ENCODE measurements around the gene CLDN14.

The CLDN14 gene

GRCh38 chr21:36429947-36430546 is 49.9 kb downstream of the CLDN14 start:
- peak overlapping the region; percentile 36 for H3K4me3 ChIP-seq (ENCODE audit: low read depth, low read length)
- TF ChIP-seq CTCF (IDR thresholded peaks at IDR 0.05; ENCODE audit: borderline replicate concordance, insufficient read depth, low read depth, low read length) = peak; percentile 36; the same call in 1 of the 2 replicates

GRCh38 chr21:36428761-36429432 is 51.0 kb downstream of the CLDN14 start:
- H3K4me3 ChIP-seq (ENCODE audit: low read depth, low read length) = no peak overlapping the region
- no peak for TF ChIP-seq CTCF (IDR thresholded peaks at IDR 0.05; ENCODE audit: borderline replicate concordance, insufficient read depth, low read depth, low read length)

- H3K4me3 ChIP-seq (ENCODE audit: low read depth, low read length) = no peak overlapping the region
- no peak for TF ChIP-seq CTCF (IDR thresholded peaks at IDR 0.05; ENCODE audit: borderline replicate concordance, insufficient read depth, low read depth, low read length)
These were observed 52.4 kb downstream of the CLDN14 start for GRCh38 chr21:36427502-36427901.

GRCh38 chr21:36425286-36425685 is 54.6 kb downstream of the CLDN14 start:
- TF ChIP-seq CTCF (IDR thresholded peaks at IDR 0.05; ENCODE audit: borderline replicate concordance, insufficient read depth, low read depth, low read length) = no peak
- no peak overlapping the region for H3K4me3 ChIP-seq (ENCODE audit: low read depth, low read length)

DNA sequence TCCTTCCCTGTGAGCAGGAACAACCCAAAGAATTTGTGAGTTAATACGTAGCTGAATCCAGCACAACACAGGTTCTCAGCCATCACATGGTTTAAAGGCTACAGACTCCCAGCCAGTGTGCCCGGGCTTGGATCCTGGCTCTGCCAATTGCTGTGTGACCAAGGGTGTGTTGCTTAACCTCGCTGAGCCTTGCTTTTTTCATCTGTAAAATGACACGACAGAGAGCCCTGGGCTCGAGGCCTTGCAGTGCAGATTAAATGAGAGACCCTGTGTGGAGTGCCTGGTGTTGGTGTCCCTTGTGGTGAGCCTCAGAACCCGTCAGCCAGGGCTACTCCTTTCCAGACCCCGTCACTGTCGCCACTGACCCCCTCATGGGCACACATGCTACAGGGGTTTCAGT is 55.3 kb downstream of the CLDN14 start:
- TF ChIP-seq CTCF (IDR thresholded peaks at IDR 0.05; ENCODE audit: borderline replicate concordance, insufficient read depth, low read depth, low read length) = no peak
- no peak overlapping the region for H3K4me3 ChIP-seq (ENCODE audit: low read depth, low read length)

GRCh38 chr21:36423771-36424433 is 56.0 kb downstream of the CLDN14 start:
- H3K4me3 ChIP-seq (ENCODE audit: low read depth, low read length) = no peak overlapping the region
- no peak for TF ChIP-seq CTCF (IDR thresholded peaks at IDR 0.05; ENCODE audit: borderline replicate concordance, insufficient read depth, low read depth, low read length)
